NOMO-1 treated with DMSO at 0.1 percent for 48 hours (cell line): Measurements from ENCODE around the gene NCBP1.

Source experiments
- DNase-seq: peaks from one replicate; lab custom pipeline; 2025; ENCODE audit not compliant: unreplicated experiment; lab: John Stamatoyannopoulos, UW

Gene NCBP1

DNA sequence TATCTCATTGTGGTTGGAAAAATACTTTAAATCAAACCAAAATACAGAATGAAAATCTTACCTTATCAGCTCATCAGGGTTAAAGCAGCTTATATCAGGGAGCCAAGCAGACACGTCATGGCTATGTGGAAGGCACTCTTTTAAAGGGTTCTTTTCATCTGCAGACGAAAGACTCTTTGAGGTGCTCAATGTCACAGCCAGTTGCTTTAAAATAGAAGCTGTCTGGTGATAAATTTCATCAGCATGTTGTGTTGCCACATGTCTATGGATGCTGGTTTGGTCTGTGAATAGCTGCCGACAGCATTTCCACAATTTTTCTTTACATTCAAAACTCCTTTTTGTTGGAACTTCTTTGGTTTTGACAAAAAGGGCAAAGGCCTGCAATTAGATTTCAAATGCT lies 8.0 kb upstream of the NCBP1 start:
- no peak for DNase-seq

DNA sequence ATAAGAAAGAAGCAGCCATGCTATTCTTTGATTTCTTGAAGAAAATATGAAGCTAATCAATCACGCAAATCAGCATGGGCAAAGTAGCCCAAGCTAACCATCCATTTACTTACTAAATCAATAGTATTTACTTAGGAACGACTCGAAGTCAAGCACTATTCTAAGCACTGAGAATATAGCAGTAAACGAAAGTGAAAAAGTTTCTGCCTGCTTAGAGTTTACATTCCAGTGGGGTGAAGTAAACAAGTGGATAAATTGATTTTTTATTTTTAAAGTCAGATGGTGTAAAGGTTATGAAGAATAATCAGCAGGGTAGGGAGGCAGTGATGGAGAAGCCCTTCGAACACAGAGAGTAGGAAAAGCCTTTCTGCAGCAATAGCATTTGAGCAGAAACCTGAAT lies 6.0 kb upstream of the NCBP1 start:
- DNase-seq: no peak

DNA sequence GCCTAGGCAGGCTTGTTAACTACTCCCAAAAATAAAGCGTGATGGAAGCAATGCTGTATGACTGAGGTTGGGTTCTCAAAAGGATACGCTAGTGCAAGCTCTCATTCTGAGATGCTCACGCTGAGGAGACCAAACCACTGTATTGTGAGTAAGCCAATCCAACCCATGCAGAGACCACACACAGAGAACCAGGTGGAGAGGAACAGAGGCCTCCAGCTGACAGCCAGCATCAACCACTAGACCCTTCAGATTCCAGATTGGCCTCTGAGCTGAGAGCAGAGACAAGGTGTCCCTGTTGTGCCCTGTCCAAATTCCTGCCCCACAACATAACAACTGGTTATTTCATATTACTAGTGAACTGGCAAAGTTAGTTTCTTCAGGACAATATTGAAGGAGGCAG lies 5.0 kb upstream of the NCBP1 start:
- DNase-seq: no peak

DNA sequence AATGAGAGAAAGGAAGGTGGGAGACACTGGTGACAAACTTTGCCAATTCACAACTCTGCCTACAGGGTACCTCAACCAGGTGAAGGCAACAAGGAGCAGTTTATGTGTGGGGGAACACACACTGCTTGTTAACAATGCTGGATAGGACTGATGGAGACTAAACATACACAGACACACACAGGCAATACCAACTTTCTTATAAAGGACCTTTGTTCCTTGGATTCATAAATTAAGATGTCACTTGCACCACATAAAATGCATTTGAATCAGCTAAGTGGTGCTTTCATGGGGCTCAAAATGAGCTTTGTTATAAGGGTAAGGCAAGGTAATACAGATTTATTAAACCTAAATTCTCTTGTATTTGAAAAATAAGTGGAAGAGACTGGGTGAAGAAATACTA lies 4.5 kb upstream of the NCBP1 start:
- DNase-seq: no peak

DNA sequence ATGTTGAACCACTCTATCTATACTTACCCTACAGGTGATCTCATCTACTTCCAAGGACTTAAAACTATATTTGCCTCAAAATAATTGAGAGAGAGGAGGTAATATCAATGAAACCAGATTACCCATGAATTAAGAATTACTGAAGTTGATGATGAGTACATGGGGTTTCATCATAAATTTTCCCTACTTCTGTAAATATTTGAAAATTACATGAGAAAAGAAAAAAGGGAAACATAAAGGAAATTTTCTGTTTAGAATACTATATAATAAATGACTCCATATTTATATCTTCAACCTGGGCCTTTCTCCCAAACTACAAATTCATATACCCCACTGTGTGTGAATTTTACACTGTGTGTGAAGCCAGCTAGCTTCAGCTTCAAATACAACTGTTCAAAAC lies 3.0 kb upstream of the NCBP1 start:
- DNase-seq: no peak

DNA sequence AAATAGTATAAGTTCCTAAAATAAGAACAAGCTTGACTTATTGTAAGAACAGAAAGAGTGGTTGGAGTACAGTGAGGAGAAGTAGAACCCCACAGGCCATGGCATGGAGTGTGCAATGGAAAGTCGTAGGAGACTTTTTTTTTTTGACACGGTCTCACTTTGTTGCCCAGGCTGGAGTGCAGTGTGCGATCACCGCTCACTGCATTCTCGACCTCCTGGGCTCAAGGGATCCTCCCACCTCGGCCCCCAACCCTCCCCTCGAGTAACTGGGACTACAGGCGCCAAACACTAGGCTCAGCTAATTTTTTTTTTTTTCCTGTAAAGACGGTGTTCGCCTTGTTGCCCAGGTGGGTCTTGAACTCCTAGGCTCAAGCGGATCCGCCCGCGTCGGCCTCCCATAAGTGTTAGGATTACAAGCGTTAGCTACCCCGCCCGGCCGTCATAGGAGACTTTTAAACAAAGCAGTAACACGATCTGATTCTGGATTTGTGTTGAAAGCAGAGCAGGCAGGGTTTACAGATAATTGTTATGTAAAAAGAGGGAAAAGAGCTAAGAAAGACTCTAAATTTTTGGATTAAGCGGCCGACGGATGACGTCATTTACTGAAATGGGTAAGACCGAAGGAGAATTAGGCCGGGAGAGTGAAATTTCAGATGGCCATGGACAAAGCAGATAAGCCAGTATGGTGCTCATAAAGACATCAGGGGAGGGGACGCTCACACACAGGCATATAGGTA lies 1.2 kb upstream of the NCBP1 start:
- peak; percentile 75 for DNase-seq

DNA sequence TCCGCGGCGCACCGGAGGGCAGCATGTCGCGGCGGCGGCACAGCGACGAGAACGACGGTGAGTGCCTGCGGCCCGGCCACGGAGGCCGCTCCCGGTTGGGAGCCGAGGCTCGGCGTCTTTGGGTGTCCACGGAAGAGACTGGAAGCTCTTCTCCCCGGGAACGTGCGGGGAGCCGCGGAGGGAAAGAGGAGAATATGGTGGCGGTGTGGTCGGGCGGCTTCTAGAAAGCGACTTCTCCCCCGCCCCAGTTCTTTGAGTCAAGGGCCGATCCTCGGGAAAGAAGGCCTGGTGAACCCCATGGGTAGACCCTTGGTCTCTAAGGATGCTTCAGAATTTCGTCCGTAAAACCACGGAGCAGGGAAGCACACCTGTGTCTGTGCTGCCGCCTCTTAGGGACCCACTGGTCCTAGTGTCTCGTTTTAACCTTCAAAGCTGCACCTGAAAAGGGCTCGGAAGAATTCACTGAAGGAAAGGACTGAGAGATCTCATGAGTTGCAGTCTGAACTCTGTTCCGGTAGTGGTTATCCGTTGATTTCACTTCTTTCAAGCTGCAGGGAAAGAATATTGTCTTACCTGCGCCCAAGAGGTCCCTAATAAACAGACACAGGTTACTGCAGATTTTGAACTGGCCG lies 354 bp downstream of the NCBP1 start:
- peak; percentile 14 for DNase-seq

DNA sequence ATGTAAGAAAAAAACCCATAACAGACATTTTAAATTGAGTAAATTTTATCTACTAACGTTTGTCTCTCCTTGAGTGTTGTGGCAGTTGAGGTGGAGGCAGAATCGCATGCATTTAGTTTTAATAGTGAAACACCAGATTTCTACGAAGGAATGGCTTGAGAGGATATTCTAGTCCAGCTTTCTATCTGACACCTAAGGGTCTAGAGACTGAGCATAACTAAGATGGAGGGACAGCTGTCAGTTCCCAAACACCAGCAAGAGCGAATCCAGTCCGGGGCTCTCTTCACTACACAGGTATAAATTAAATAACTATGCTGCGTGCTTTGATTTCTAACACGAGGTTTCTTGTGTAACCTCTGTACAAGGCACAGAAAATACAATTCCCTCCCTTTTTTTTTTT lies 1.4 kb downstream of the NCBP1 start:
- DNase-seq: no peak

DNA sequence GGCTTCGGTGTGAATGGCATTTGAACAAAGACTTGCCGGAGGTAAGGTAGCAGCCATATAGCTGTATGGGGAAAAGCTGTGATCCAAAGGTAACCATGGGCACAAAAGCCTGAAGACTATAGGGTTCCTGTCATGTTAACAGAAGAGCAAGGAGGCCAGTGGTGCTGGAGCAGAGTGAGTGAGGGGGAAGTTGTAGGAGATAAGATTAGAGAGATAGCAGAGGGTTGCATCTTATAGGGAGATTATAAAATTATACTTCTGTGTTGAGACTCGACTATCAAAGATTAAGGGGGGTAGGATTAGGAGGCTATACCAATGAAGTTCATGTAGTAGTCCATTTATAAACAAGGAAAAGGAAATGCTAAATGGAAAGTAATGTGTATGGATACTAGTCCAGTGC lies 3.3 kb downstream of the NCBP1 start:
- DNase-seq: no peak

DNA sequence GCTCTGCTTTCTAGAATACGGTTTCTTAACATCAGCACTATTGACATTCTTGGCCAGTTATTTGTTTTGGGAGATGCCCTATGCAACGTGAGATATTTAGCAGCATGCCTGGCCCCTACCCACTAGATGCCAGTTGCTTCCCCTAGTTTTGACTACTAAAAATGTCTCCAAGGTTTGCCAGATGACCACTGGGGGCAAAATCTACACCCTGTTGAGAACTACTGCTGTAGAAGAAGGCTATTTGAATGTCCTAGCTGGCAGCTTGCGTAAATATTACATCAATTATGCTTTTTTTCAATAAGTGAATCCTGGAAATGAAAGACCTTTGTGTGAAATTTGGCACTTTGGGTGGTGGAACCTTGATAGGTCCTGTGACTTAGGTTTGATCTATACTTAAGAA lies 5.0 kb downstream of the NCBP1 start:
- no peak for DNase-seq

DNA sequence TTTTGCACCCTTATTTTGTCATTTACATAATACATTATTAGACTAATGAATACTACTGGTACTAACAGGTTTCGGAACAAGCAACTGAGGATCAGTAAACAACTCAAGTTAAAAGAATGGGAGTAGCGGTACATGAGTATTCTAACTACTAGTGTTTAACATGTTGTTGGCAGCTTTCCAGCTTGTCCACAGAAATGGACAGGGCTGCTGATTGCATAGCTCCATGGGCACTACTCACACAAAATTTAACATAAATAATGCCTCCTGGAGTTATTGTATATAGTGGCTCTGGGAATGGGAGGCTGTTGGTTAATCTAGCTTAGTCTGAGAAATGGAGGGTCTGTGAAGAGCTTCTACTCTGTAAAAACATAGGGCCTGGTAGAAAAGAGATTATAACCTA lies 6.7 kb downstream of the NCBP1 start:
- DNase-seq: no peak

DNA sequence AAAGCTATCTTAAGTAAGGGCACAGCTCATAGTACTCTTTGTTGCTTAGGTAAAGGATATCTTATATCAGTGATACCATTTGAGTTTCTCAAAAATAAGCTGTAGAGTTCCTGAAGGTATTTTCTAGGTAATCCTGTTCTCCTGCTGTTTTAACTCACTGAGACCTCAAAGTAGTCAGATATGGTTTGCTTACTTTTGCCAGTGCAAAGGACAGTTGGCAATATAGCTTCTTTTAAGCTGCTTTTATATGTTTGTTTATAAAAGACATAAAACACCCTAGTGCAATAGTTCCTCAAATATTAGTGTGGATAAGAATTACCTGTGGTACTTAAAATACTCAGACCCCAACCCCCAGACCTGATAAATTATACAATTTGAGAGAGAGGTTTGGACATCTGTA lies 12.1 kb downstream of the NCBP1 start:
- DNase-seq: no peak

DNA sequence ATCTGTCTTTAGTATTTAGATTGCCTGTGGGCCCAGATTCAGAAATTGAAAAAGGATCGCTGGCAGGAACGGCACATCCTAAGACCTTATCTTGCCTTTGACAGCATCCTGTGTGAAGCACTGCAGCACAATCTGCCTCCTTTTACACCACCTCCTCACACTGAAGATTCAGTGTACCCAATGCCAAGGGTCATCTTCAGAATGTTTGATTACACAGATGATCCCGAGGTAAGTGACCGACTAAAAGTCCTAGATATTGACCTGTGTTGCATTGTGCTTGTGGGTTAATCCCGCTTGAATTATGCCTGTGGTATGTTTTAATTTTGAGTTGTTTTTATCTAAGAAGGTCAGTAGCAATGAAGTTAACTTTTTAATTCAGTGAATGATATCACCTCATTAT lies 14.4 kb downstream of the NCBP1 start:
- no peak for DNase-seq

DNA sequence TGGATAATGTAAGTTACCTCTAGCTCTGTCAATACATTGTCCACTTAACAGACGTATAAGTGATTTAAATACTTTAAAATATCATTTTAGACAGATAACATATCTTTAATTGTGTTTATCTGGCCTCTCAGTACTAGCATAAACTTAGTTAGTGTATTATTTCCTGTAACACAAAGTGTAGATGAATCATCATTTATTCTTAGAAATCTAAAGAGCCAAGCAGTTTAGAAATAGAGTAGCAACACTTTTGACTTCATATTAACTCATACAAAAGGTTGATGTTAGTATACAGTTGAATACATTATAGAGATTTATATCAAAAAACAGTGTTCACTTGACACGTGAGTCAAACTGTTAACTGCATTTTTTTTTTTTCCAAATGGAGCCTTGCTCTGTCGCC lies 18.0 kb downstream of the NCBP1 start:
- no peak for DNase-seq

DNA sequence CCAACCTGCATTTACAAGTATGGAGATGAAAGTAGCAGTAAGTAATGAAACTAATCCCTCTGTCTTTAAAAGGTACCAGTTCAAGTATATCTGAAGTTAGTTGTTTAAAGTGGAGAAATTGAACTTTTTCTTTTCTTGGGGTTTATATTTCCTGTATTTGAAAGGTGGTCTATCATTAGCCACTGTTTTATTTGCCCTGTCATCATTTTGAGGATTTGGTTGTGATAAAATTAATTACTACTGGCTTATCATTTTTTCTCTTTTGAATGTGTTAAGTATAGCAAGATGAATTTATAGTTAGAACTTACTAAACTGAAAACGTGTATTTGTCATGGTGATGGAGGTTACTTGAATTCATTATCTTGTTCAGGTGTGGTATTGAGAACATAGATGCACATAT lies 25.1 kb downstream of the NCBP1 start:
- DNase-seq: no peak

DNA sequence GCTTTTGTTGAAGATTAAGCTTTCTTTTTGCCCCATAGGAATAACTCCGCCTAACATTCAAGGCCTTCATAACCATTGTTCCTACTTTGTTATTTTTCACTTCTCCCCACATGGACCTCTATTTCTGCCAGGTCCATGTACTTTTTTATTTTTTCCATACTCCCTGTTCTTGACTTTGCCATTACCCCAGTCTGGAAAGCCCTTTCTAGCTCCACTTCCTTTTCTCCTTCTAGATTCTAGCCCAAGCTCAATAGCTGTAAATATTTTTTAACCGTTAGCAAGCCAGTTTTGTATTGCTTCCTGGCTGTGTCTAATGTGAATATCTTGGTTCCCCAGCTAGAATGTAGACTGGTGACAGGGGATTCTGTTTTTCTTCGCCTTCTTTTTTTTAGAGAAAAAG lies 26.1 kb downstream of the NCBP1 start:
- no peak for DNase-seq

DNA sequence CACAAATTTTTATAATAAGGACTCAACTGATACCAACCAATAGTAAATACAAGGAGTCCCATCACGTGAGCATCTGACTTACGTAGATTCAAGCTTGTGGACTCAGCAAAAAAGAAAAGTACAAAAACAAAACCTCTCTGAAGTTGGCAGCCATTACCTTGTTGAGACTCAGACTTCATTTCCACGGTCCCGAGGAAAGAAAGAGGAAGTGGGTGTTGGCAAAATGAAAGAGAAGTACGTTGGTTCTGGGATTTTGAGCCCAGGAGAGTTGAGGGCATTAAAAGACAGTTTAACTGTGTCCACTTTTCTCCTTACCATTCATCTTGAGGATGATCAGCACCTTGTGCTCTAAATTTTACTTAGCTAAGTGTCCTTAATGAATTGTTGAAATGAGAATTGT lies 26.7 kb downstream of the NCBP1 start:
- DNase-seq: peak; percentile 53

DNA sequence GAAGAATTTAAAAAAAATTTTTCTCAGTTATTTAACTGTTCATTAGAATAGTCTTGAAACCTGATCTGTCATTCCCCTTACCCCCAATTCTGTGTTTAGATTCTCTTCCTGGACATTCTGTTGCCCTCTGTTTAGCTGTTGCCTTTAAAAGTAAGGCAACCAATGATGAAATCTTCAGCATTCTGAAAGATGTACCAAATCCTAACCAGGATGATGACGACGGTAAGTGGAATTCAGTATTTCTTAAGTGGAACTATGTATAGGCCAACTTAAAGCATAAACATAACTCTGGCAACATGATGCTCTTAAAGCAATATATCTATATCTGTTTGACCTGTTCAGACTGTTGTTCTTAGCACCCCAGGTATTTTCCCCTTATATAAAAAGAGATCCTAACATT lies 27.2 kb downstream of the NCBP1 start:
- no peak for DNase-seq

DNA sequence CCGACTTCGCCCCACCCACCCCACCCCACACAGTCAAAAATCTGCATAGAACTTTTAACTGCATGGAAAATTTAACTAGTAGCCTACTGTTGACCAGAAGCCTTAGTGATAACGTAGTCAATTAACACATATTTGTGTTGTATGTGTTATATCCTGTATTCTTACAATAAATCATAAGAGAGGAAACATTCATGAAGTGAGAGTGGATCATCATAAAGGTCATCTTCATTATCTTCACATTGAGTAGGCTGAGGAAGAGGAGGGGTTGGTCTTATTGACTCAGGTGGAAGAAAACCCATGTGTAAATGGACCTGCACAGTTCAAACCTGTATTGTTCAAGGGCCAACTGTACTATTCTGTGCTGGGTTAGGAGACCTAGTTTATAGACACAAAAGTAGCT lies 32.1 kb downstream of the NCBP1 start:
- no peak for DNase-seq

DNA sequence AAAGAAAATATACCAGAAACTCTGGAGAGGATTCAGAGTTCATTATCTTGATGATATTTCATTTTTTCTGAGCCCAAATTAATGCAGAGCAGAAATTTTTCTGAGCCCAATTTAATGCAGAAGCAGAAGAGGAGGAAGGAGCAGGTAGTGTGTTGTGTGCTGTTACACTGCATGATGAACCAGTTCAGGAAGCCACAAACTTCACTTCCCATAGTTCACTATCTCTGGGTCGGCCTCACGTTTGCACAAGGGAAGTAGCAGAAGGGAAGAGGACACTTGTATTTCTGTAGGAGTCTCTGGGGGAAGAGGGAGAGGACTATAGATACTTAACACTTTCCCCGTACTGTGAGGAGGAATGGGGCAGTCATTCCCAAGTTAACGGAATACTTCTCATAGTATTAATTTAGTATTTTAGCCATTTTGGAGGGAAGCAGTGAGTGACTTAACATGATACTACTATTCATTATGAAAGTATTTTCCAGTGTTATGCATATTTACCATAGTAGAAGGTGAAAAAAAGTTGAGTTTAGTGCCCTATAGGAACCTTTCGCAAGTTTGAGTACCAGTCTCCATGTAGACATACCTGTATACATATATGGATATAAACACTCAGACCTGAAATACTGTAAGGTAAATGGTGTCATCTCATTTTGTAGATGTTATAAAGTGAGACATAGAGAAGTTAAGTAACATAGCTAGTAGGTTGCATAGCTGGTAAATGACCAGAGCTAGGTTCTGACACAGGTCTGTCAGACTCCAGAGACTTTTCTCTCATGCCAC lies 33.5 kb downstream of the NCBP1 start:
- peak; percentile 11 for DNase-seq

DNA sequence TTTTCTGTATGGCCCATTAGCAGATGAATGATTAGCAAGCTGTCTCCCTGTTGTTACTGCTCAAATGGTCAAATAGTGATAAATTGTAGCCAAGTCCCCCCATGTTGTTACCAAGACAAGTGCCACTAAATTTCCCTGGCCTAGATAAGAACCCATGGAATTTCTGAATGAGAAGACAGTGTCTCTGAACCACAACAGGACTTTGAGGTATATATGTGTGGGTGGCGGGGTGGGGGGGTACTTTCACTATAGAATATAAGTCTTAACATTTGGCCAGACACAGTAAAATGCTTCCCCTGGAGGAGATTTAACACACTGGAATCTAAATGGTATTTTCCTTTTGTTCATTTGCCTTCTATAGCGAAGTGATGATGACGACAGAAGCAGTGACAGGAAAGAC lies 34.9 kb downstream of the NCBP1 start:
- DNase-seq: no peak

DNA sequence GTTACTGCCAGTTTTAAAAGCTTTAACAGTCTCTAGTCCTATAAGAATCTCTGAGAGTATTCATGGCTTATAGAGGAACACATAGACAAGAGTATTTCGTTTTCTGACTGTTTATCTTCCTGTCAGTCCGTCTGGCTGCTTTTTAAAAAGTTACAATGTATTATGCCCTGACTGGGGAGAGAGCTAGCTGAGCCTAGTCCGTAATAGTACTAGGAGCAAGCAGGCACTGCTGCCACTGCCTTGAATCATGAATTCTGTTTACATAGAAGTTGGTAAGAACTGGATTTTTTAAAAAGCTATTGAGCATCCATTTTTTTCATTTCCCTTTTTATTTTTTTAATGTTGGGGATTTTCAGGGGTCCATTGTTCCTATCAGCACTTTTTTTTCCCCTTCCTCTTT lies 37.0 kb downstream of the NCBP1 start:
- no peak for DNase-seq
